Lung microvascular endothelial cell (primary cell): ENCODE data around the gene DCAKD. TPM values are rescaled to one million over a fixed set of nuclear protein-coding genes. Genes with fewer than 3 reads are reported as not detected.

Source experiments
- DNase-seq, 2 donors: peaks; one replicate each; pipeline versions ENCODE4 v3.0.0 to v3.0.0-alpha.2; 2010; ENCODE audit warnings: low read depth in 2 of 2
- total RNA-seq: library from RNA; depleted of rRNA; stranded (reverse); fragments of >200 nt; gene quantifications from 2 replicates; pipeline ENCODE4 v1.2.1, GENCODE V29; 2014

The DCAKD gene
- total RNA-seq, 1 donor from 2014 or later: 22.4 TPM

DNA sequence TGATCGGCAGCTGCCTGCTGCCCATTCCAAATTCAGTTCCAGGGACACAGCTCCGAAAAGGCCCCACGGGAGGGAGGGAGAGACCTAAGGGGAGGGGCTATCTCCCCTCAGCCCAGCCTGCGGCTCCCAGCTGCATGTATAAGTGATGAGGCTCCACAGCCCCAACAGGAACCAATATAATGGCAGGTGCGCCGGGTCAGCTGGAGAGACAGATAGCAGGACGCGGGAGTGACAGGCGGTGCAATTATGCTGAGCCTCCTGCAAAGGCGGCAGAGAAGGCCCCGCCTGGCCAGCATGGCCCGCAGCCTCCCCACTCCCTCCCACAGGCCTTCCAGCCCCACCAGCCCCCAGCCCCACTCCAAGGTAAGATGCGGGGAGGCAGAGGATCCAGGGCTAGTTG is 75.2 kb downstream of the DCAKD start:
- DNase-seq: no peak

Other genes with a start within 250 kb of the DCAKD start
- gene GJC1, start 221.3 kb downstream of the DCAKD start, total RNA-seq: 3.9 and 5.2 TPM in 2 replicates
- not detected in 2 replicates for gene HIGD1B, start 203.7 kb downstream of the DCAKD start, total RNA-seq
- gene EFTUD2, start 152.2 kb downstream of the DCAKD start, total RNA-seq: 116 and 136 TPM in 2 replicates
- gene GFAP, start 136.1 kb downstream of the DCAKD start, total RNA-seq: not detected in 2 replicates
- gene KIF18B, start 103.9 kb downstream of the DCAKD start, total RNA-seq: 0.60 and 1.3 TPM in 2 replicates
- under 0.01 TPM in 1 of 2 replicates, not detected in the other for gene C1QL1, start 83.3 kb downstream of the DCAKD start, total RNA-seq
- gene NMT1, start 9.7 kb upstream of the DCAKD start, total RNA-seq: 42.5 and 61.3 TPM in 2 replicates
- 10.9 and 12.3 TPM in 2 replicates for gene PLCD3, start 80.9 kb upstream of the DCAKD start, total RNA-seq
- 3.2 and 3.3 TPM in 2 replicates for gene ACBD4, start 84.1 kb upstream of the DCAKD start, total RNA-seq
- 4.8 and 7.1 TPM in 2 replicates for gene HEXIM1, start 96.8 kb upstream of the DCAKD start, total RNA-seq
- gene HEXIM2, start 110.2 kb upstream of the DCAKD start, total RNA-seq: 2.6 and 3.1 TPM in 2 replicates
- 0.65 and 0.79 TPM in 2 replicates for gene FMNL1, start 170.3 kb upstream of the DCAKD start, total RNA-seq
- not detected in 2 replicates for gene SPATA32, start 210.5 kb upstream of the DCAKD start, total RNA-seq